Peyer's patch (tissue), 4 donors: ENCODE results near the gene SPRR2A. TPM values are rescaled to one million over a fixed set of nuclear protein-coding genes. Genes with fewer than 3 reads are reported as not detected.
"Not testable (repeated sequence)": the region's sequence is repeated elsewhere in the genome, so short reads cannot be mapped to it uniquely, and the experiment has no call there.

Experiments
- DNase-seq, 3 donors: peaks; one replicate each; pipeline ENCODE4 v3.0.0-alpha.2; 2017 to 2019
- H3K27ac ChIP-seq, 4 donors: fragments of 200-600 bp; sonication (generic); one replicate each; pipeline ENCODE4 v1.5.1; 2016 to 2019
- H3K27me3 ChIP-seq, 2 donors: fragments of 200-600 bp; sonication (generic); one replicate each; pipeline ENCODE4 v1.5.1; 2019
- H3K36me3 ChIP-seq, 3 donors: fragments of 200-600 bp; sonication (generic); one replicate each; pipeline ENCODE4 v1.5.1; 2016 to 2019
- H3K4me1 ChIP-seq, 4 donors: fragments of 200-600 bp; sonication (generic); one replicate each; pipeline ENCODE4 v1.5.1; 2016 to 2019
- H3K4me3 ChIP-seq, 4 donors: fragments of 200-600 bp; sonication (generic); 1 replicate in 3 of 4; 2 replicates in 1 of 4; pipeline ENCODE4 v1.5.1; 2016 to 2019; ENCODE audit warnings: mild to moderate bottlenecking in 1 of 4
- H3K9me3 ChIP-seq, 4 donors: fragments of 200-600 bp; sonication (generic); one replicate each; pipeline ENCODE4 v1.5.1; 2016 to 2019; ENCODE audit warnings: mild to moderate bottlenecking in 1 of 4
- POLR2A ChIP-seq, 2 donors: fragments of 450-650 bp; IDR thresholded peaks; one replicate each; pipeline ENCODE4 v1.5.1; 2017; ENCODE audit warnings: antibody characterized with exemption in 2 of 2, mild to moderate bottlenecking in 2 of 2, moderate library complexity in 2 of 2
- total RNA-seq, 4 donors: library from RNA; depleted of rRNA; stranded (reverse); fragments of >200 nt; gene quantifications; one replicate each; pipeline ENCODE4 v1.1.0, GENCODE V29; 2016
- TF ChIP-seq, protein P1 (sequence below), 6 experiments: fragments of 450-650 bp in 4 of 6; fragments of 200-600 bp in 2 of 6; sonication (generic) in 1 of 6; IDR thresholded peaks; one replicate each; pipeline ENCODE4 v1.5.1; 2017 to 2019; ENCODE audit warnings: antibody characterized with exemption in 6 of 6, mild to moderate bottlenecking in 3 of 6, moderate library complexity in 1 of 6

SPRR2A gene
- total RNA-seq, 4 donors from 2014 or later = not detected

DNA sequence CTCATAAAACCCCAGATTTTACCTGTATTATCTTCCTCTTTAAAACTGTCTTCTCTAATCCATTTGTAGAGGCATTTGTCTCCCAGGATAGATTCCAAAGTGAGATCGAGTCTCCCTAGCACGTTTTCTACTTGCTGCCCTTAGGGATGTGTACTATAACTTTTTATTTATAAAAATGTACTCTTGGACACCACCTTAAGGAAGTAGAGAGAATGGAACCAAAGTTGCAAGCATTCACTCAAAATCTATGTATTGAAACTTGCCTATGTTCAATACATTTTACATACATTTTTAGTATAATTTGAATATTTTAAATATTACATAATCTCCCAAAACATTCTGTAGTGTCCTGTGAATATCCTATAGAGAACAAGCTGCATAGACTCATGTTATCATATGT lies 842 bp upstream of the SPRR2A start:
- Histone ChIP-seq H3K4me3 (no peak overlapping the region), H3K4me1 (no peaks in the 10 kb centered on the region), H3K9me3 (no peaks in the 10 kb centered on the region), H3K27me3 (no peaks in the 10 kb centered on the region), H3K27ac (no peak overlapping the region), H3K36me3 (no peaks in the 10 kb centered on the region)
- no peak for TF ChIP-seq POLR2A (IDR thresholded peaks at IDR 0.05)
- TF ChIP-seq, protein P1, sequence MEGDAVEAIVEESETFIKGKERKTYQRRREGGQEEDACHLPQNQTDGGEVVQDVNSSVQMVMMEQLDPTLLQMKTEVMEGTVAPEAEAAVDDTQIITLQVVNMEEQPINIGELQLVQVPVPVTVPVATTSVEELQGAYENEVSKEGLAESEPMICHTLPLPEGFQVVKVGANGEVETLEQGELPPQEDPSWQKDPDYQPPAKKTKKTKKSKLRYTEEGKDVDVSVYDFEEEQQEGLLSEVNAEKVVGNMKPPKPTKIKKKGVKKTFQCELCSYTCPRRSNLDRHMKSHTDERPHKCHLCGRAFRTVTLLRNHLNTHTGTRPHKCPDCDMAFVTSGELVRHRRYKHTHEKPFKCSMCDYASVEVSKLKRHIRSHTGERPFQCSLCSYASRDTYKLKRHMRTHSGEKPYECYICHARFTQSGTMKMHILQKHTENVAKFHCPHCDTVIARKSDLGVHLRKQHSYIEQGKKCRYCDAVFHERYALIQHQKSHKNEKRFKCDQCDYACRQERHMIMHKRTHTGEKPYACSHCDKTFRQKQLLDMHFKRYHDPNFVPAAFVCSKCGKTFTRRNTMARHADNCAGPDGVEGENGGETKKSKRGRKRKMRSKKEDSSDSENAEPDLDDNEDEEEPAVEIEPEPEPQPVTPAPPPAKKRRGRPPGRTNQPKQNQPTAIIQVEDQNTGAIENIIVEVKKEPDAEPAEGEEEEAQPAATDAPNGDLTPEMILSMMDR (IDR thresholded peaks at IDR 0.05) = no peak
- no peak for DNase-seq

DNA sequence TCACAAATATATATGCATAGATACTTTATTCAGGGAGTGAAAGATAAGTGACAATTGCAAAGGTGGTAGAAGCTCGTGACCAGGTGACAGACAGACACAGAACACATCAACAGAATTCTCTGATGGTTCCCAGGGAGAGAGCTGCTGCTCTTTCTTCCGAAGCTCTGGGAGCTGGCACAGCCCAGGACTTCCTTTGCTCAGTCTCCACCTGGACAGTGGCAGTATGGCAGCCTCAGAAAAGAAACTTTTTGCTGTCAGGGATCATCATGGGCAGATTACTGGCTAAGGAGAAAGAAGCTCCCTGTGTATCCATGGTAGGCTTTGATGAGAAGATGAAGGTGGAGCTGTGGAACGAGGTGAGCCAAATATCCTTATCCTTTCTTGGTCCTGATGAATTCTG lies 1.2 kb downstream of the SPRR2A start:
- not testable (repeated sequence) for H3K27me3 ChIP-seq, H3K36me3 ChIP-seq, DNase-seq, H3K4me3 ChIP-seq, H3K4me1 ChIP-seq, H3K27ac ChIP-seq, H3K9me3 ChIP-seq

DNA sequence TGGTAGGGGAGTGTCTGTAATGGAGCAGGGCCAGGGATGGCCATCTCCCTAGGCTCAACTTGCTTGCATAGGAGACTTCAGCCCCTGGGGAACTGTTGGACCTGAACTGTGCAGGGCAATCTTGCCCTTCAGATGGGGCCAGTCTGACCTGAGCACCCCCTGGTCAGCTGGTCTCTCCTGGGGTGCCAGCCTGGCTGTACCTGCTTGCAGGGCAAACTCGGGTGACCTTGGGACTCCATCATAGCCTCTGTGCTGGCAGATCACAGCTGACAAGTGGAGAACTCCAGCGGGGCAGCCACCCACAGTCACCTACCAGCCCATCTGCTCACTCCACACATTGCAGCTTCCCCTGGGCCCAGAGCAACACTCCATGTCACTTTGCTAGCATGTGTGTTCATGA lies 8.1 kb downstream of the SPRR2A start:
- Histone ChIP-seq H3K9me3 (no peaks in the 10 kb centered on the region), H3K4me1 (no peaks in the 10 kb centered on the region), H3K4me3 (no peak overlapping the region), H3K36me3 (no peaks in the 10 kb centered on the region), H3K27me3 (no peaks in the 10 kb centered on the region), H3K27ac (no peak overlapping the region)
- DNase-seq = no peak
- no peak for TF ChIP-seq POLR2A (IDR thresholded peaks at IDR 0.05)
- TF ChIP-seq, protein P1 (IDR thresholded peaks at IDR 0.05) = no peak

DNA sequence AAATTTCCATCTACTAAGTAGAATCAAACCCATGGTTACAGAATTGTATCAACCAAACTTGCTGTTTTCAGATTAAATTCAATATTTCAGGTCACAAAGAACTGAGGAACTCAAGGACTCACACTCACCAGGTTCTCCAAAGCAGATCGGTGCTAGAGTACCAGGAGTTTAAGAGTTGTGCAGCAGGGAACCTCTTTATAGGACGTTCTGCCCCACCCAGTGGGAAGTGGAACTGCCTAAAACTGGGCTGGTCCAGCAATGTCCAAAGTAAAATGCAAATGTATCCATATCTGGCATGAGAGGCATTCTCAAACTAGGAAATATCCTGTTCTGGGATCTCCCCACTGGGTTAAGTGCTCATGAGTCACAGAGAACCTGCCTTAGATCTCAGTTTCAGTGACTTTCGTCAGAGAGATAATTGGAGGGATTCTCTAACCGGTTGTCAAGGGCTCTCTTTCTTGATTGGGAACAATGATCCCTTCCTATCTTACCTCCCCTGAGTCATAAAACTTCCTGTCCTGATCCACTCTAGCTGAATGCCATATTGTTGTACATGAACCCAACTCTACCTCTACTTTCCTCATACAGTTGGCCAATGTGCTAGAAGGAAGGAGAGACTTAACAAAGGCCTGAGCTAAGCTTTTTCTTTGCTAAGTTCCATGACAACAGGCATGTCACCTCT lies 16.2 kb downstream of the SPRR2A start, which contains the start of gene SPRR2D:
Gene SPRR2D (minus strand): TSS at position 171 of the 682 bp plus-strand sequence. CDS start 774 bp downstream, outside the sequence.
- no peaks in the 10 kb centered on the region for H3K27me3 ChIP-seq
- no peaks in the 10 kb centered on the region for H3K9me3 ChIP-seq
- DNase-seq = no peak
- TF ChIP-seq POLR2A (IDR thresholded peaks at IDR 0.05) = no peak
- TF ChIP-seq, protein P1 (IDR thresholded peaks at IDR 0.05) = no peak
- H3K4me1 ChIP-seq = no peaks in the 10 kb centered on the region
- H3K36me3 ChIP-seq = no peaks in the 10 kb centered on the region
- H3K4me3 ChIP-seq = no peak within 1 kb of the TSS
- H3K27ac ChIP-seq = no peak within 1 kb of the TSS

DNA sequence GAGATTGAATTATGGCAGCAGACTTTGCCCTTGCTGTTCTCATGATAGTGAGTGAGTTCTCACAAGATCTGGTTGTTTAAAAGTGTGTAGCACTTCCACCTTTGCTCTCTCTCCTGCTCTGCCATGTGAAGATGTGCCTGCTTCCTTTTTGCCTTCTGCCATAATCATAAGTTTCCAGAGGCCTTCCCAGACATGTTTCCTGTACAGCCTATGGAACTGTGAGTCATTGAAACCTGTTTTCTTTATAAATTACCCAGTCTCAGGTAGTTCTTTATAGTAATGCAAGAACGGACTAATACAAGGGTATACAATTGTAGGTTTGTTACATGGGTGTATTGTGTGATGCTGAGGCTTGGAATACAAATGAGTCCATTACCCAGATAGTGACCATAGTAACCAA lies 22.1 kb downstream of the SPRR2A start:
- no peak overlapping the region for H3K27ac ChIP-seq
- H3K4me1 ChIP-seq = no peaks in the 10 kb centered on the region
- no peak for DNase-seq
- no peaks in the 10 kb centered on the region for H3K36me3 ChIP-seq
- TF ChIP-seq, protein P1 (IDR thresholded peaks at IDR 0.05) = no peak
- TF ChIP-seq POLR2A (IDR thresholded peaks at IDR 0.05) = no peak
- no peak overlapping the region for H3K4me3 ChIP-seq
- H3K9me3 ChIP-seq = no peaks in the 10 kb centered on the region
- no peaks in the 10 kb centered on the region for H3K27me3 ChIP-seq

DNA sequence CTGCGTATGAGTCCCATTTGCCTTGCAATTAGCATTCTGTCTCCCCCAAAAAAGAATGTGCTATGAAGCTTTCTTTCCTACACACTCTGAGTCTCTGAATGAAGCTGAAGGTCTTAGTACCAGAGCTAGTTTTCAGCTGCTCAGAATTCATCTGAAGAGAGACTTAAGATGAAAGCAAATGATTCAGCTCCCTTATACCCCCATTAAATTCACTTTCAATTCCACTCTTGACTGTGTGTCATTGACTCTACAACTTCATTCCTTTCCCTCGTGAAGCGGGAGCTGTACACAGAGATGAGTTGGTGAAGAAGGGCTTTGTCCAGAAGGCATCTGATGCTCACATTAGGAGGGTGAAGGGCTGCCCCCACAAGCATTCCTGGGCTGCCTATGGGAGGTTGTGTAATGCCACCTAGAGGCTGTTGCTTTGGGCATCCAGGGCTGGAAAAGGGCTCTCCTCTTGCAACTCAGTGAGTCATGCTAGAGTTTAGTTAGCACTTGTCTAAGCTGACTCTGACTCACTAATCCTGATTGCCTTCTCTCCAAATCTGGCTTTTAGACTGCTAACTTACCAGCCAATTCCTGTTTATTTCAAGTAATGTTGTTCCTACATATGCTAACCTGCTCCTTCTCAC lies 24.5 kb downstream of the SPRR2A start:
- H3K27ac ChIP-seq = no peak overlapping the region
- no peak overlapping the region for H3K4me3 ChIP-seq
- H3K36me3 ChIP-seq = no peaks in the 10 kb centered on the region
- DNase-seq = no peak
- TF ChIP-seq, protein P1 (IDR thresholded peaks at IDR 0.05) = no peak
- no peak for TF ChIP-seq POLR2A (IDR thresholded peaks at IDR 0.05)
- H3K4me1 ChIP-seq = no peaks in the 10 kb centered on the region
- no peaks in the 10 kb centered on the region for H3K9me3 ChIP-seq
- H3K27me3 ChIP-seq = no peaks in the 10 kb centered on the region
